Erythroblast (primary cell): ENCODE measurements around the gene SLC45A1.

Experiments
- GATA1 ChIP-seq: IDR thresholded peaks from 2 replicates; pipeline ENCODE4 v1.6.1; 2011; ENCODE audit warnings: low read depth, mild to moderate bottlenecking, control low read depth, low read length, moderate library complexity
- POLR2A ChIP-seq: IDR thresholded peaks from 2 replicates; pipeline ENCODE4 v1.6.1; 2011; ENCODE audit warnings: mild to moderate bottlenecking, low read length

DNA sequence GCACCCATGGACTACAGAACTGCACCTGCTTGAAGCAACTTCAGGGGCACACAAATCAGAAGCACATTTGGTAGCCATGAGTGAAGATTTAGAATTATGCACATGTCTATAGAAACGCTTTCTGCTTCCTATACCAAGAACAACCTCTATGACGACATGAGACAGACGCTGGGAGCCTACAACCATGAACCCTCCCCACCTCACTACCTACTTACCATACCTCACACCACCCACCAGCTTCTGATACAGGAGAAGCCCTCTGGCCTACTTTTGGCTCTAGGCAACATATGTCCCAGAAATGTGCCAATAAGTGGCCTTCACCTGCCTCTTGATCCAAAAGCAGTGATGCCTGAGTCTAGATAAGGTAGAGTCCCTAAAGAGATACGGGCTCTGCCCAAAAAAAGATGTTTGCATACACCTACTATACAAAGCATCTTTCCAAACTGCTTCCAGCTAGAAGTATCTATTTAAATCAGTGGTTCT lies 58.5 kb downstream of the SLC45A1 start:
- TF ChIP-seq POLR2A = no peak
- no peak for TF ChIP-seq GATA1
